ENCODE results near the gene MTMR6.
A peak's percentile ranks its signal among the peaks of the same experiment; 100 is the strongest.

The MTMR6 gene

DNA sequence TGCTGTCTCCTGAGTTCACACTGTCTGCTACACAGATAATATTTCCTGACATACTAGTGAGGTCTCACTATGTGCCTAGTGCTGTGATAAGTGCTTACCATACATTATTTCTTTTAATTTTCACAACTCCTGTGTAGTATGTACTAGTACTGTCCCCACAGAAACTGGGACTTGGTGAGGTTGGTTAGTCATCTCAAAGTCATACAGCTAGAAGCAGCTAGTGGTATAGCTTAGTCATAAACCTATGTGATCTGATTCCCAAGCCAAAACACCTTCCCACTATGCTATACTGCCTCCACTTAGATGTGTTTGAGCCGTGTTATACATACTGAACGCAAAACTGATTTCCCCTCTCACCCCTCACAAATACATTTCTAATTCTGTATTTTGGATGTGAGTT is 10.5 kb downstream of the MTMR6 start:
- DNase-seq, result no peak

GRCh38 chr13:25268561-25268960 is 18.7 kb downstream of the MTMR6 start:
- no peak for DNase-seq

DNA sequence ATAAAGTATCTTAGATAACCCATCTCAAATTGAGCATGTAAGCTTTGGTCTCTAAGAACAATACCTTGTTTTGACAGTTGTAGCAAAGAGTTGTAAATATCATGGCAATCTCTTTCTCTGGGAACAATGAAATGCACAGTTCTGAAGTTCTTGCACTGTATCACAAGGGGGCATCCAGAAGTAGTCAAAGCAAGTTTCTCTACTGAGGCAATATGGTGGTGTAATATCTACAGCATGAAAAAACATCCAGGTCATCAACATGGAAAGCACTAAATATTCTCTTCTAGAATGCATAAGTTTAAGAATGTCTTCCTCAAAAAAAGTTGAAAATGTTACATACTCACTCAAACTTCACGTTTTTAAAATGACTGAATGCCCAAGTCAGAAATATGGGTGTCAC is 19.6 kb downstream of the MTMR6 start:
- peak; percentile 58 for DNase-seq

- no peak for DNase-seq
Observed at GRCh38 chr13:25266706-25267105, 20.6 kb downstream of the MTMR6 start.

DNA sequence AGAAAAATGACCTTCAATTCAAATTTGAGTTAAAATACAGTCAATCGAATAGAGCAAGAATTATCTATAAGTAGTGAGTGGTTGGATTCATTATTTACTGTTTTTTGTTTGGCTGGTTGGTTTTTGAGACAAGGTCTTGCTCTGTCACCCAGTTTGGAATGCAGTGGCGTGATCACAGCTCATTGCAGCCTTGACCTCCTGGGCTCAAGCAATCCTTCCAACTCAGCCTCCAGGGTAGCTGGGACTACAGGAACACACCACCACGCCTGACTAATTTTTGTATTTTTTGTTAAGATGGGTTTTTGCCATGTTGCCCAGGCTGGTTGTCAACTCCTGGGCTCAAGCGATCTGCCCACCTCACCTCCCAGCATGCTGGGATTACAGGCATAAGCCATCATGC is 25.0 kb downstream of the MTMR6 start:
- DNase-seq, result no peak

DNA sequence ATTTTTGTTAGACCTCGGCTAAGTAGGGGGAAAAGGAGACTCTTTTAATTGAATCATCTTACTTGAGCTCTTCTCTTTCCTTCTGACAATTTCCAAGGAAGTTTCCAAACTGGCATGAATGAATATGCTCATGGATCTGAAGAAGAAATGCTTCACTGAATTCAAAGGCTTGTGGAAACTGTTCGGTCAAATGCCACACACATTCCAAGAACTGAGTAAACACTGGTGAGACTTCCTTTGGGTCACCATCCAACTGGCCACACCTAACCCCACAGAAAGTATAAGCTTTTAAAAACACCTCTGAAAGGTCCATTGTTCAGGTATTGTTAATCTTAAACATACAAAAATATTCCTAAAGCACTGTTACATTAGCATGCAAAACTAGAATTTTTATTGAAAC is 33.6 kb downstream of the MTMR6 start:
- no peak for DNase-seq

DNA sequence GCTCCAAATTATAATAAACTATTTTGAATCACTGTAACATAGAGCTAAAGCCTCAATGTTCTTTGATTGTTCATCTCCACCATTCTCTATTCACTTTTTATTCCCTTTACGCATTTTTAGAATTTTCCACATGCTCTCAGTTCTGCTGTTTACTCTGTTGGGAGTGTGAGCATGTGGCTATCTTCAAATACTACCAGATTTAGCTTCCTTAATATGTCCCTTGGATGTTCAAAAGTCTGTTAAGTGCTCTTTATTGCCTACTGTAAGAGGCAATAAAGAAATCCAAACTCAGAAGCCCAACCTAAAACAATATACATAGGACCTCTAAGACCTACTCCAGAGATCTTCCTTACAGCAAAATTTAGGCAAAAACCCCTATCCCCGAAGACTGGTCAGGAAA is 34.5 kb downstream of the MTMR6 start:
- no peak for DNase-seq

DNA sequence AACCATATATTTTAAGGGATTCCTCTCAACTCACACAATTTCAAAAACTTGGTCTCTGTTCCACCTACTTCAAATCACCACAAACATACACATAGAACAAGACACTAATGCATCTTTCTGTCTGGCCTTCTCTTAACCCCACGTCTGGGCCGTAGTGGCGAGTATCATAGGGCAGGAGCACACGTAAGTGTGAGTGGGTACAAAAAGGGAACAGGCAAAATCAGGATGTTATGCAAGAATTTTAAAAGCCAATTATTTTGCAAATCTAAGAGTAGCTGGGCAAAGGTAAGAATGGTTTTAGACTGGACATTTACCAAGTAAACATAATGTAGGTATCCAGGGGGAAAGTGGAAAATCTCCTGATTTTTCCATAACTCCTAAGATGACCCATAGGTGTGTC is 35.1 kb downstream of the MTMR6 start:
- DNase-seq, result no peak

GRCh38 chr13:25249001-25249543 is 38.2 kb downstream of the MTMR6 start:
- DNase-seq, result peak; percentile 50

DNA sequence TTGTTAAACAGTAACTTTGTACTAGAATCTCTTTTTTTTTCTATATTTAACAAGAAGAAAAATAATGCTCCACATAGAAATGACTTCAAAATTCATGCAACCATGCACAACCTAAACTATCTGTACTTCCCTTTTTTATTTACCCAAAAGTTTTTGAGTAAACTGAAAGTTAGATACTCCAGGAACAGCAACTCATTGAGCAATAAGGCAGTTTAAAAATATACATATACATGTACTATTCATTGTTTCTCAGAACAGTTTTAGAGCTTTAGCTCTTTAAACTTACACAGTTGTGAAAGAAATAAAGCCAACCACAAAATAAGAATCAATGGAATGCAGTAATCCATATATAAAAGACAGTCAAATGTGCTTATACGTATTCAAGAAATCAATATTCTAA is 39.2 kb downstream of the MTMR6 start:
- peak; percentile 17 for DNase-seq

DNA sequence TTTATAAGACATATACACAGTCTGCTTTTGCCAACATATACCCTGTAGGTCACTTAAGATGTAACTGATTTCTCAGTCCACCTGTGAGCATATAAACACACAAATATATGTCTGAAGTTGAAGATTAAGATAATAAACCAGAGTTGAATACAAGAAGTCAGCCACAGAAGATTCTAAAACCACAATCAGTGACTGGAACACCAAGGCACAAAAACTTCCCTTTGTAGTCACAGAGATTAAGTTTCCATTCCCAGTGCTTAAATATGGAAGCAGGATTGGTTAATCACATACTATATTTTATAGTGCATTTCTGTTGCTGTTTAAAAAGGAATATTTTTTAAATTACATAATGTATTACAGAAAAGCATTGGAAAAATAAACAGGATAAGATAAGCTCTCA is 39.9 kb downstream of the MTMR6 start:
- DNase-seq, result no peak

- DNase-seq, result no peak
Observed at GRCh38 chr13:25244123-25244522, 43.2 kb downstream of the MTMR6 start.

- DNase-seq, result no peak
Observed at GRCh38 chr13:25242956-25243355, 44.3 kb downstream of the MTMR6 start.

GRCh38 chr13:25241007-25241406 is 46.3 kb downstream of the MTMR6 start:
- DNase-seq, result no peak

DNA sequence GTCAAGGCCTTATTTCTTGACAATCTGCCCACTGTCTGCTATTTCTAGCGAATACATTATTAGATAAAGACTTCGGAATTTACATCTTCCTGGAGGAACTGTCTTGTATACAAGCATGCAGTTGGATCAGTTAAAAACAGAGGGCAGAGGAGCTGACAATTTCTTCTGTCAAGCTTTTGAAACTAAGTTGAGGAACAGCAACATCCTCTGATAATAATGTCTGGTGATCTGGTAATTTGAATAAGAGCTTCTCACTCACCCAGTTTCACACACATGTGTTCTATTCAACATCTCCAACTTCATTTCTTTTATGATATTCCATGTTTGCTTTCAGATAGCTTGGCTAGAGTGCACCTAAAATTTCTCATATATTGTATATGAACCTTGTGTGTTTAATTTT is 50.2 kb downstream of the MTMR6 start:
- DNase-seq, result no peak

DNA sequence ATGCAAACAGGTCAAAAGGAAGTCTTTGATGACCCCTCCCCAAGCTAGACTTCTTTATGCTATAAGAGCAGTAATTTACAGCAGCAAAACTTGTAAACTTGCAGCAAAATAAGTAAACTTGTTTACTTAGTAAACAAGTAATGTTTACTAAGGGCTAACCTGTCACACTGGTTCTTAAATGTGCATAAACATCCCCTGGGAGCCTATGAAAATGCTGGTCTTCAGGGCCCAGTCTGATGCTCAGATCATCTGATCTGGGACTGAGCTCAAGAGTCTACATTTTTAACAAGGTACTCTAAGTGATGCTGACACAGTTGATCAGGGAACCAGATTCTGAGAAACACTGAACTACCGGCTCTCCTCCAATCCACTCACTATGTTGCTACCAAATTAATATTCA is 53.4 kb downstream of the MTMR6 start:
- DNase-seq, result no peak

DNA sequence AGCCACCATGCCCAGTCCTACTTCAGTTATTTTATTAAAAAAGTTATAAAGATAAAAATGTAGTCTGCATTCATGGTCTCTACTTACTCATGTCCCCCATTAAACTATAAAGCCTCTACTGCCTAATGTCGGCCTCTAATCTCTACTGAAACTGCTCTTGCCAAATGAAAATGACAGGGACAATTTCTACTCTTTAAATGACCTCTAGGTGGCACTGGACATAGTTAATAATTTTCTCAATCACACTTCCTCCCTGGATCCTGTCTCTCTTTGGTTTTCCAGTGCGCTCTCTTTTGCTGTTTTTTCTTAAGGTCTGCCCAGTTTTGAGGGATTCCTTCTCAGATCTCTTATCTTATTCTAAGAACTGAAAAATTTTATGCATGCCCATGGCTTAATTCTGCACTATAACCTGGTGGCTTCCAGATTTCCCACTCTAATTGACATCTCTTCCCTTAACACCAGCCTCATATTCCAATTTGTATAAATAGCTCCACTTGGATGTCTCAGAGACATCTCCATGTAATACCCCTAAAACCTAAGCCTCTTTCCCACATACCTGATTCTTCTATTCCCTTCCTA is 54.3 kb downstream of the MTMR6 start:
- DNase-seq, result peak; percentile 84

DNA sequence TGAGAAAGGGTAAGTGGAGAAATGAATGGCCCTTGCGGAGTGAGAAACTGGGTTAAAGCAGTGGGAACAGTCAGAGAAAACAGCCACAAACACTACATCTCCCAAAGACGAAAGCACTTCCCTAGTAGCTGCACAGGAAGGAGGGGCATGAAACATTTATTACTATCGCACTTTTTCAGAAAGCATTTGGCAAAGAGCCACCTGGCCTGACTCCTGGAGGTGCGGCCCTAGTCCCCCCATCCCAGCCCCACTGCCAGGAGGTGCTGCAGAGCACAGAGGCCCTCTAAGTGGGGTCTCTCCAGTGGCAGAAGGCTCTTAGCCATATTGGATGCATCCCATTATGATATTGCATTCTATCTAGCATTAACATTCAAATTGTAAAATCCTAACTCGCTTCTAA is 55.8 kb downstream of the MTMR6 start:
- peak; percentile 74 for DNase-seq

DNA sequence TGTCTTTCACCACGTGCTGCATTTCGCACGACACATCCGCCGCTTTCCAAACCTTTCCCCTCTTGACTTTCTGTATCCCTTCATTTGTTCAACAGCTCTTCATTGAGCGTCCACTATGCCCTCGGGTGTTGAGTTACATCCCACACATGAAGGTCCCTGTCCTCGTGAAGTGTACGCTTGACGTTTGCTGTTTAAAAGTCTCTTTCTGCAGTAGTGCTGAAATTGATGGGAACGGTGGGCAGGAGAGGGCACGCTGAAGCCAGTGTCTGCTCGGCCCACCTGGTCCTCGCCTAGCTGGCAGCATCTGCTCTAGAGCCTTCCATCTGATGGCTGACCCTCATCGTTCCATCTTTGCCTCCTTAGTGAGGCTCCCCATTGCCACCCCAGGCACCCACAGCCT is 59.6 kb downstream of the MTMR6 start:
- DNase-seq, result no peak

DNA sequence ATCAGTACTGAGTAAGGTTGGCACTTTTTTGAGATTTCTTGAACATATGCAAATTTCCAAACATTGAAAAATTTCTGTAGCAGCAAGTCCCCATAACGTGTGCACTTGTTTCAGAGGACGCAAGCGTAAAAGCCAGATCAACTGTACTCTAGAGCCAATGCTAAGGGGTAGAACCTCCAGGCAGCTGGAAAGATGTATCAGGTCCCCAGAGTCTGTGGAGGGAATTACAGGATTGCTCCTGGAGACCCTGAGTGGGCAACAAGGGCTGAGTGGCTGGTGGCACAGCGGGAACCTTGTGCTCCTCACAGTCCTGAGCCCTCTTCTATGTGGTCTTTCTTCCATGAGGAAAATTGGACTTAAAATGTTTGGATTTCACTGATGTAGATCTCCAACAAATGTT is 61.3 kb downstream of the MTMR6 start:
- DNase-seq, result no peak

- DNase-seq, result no peak
Observed at GRCh38 chr13:25224151-25224550, 63.1 kb downstream of the MTMR6 start.

GRCh38 chr13:25222740-25223139 is 64.5 kb downstream of the MTMR6 start:
- no peak for DNase-seq

GRCh38 chr13:25218019-25218418 is 69.3 kb downstream of the MTMR6 start:
- peak; percentile 17 for DNase-seq

DNA sequence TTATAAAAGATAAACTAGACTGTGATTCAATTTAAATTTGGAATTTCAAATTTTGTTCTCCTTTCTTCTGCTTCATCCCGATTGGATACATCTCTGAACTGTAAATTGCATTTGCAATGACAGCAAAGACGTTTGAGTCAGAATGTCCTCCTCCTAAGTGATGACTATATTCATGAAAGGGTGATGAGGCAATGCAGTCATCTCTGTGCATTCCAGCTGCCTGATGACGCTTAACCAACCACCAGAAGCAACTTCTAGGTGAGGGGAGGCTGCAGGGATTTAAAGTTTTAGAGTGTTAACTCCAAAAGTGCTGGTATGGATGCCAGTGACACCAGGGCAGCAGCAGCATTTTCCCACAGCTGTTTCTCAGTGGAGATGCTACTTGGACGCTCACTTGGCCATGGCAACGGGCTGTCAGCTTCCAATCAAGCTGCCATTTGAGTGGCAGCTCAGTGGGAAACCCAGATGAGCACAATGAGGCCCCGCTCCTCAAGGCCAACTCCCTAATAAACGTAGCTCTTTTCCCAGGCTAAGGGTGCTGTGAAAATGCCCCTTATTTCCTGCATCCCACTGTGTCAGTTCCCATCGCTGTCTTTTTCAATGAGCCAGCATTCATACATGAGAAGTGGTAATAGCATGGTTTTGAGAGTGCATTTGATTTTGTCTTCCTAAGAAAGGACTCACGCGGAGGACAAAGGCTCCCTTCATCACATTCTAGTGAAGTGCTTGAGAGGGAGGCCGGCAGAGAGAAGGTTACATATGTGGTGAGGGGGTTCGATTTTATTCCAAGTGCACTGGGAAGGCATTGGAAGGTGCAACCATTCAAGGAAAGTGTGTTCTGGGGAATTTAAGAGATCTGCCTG is 70.0 kb downstream of the MTMR6 start:
- DNase-seq, result no peak

DNA sequence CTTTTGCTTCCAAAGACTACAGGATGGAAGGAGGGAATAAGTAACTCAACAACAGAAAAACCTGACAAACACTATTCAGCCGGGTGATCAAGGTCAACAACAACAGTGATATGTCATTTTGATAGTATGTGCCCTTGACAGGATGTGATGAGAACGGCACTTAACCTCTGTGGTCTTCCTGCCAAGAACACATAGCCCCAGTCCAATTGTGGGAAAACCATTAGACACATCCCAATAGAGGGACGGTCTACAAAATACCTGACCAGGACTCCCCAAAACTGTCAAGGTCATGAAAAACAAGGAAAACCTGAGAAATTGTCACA is 72.1 kb downstream of the MTMR6 start:
- DNase-seq, result no peak
